ENCODE results near the gene BLTP3B. TPM values are rescaled to one million over a fixed set of nuclear protein-coding genes. Genes with fewer than 3 reads are reported as not detected.
"Not testable (repeated sequence)": the region's sequence is repeated elsewhere in the genome, so short reads cannot be mapped to it uniquely, and the experiment has no call there.

Gene BLTP3B, protein sequence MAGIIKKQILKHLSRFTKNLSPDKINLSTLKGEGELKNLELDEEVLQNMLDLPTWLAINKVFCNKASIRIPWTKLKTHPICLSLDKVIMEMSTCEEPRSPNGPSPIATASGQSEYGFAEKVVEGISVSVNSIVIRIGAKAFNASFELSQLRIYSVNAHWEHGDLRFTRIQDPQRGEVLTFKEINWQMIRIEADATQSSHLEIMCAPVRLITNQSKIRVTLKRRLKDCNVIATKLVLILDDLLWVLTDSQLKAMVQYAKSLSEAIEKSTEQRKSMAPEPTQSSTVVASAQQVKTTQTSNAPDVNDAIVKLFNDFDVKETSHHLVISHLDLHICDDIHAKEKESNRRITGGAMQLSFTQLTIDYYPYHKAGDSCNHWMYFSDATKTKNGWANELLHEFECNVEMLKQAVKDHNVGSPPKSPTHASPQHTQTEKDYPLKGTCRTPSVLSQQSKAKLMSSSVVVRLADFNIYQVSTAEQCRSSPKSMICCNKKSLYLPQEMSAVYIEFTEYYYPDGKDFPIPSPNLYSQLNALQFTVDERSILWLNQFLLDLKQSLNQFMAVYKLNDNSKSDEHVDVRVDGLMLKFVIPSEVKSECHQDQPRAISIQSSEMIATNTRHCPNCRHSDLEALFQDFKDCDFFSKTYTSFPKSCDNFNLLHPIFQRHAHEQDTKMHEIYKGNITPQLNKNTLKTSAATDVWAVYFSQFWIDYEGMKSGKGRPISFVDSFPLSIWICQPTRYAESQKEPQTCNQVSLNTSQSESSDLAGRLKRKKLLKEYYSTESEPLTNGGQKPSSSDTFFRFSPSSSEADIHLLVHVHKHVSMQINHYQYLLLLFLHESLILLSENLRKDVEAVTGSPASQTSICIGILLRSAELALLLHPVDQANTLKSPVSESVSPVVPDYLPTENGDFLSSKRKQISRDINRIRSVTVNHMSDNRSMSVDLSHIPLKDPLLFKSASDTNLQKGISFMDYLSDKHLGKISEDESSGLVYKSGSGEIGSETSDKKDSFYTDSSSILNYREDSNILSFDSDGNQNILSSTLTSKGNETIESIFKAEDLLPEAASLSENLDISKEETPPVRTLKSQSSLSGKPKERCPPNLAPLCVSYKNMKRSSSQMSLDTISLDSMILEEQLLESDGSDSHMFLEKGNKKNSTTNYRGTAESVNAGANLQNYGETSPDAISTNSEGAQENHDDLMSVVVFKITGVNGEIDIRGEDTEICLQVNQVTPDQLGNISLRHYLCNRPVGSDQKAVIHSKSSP (N-terminal part only)
- 10 to 100 TPM; 52.2 to 56.3 (median 54.6) TPM for total RNA-seq

GRCh38 chr12:100142851-100143559 is at the start of gene BLTP3B:
Gene BLTP3B, minus strand, starts transcription at chr12:100142874. Its CDS starts 239 bp downstream, at chr12:100142635.
- Mint-ChIP-seq H3K36me3 (ENCODE audit: insufficient read depth) (no peaks in the 10 kb centered on the region), H3K4me3 (peak within 1 kb of the TSS; percentile 93), H3K9me3 (no peaks in the 10 kb centered on the region), H3K27me3 (ENCODE audit: low read depth) (no peaks in the 10 kb centered on the region), H3K4me1 (ENCODE audit: low read depth) (peaks cover 38% of the 10 kb centered on the region)
- peak; percentile 88 for DNase-seq
- peak; percentile 92 for ATAC-seq

- ATAC-seq (no peak), DNase-seq (no peak)
- Mint-ChIP-seq H3K4me3 (no peak overlapping the region), H3K4me1 (ENCODE audit: low read depth) (no peaks in the 10 kb centered on the region), H3K9me3 (no peaks in the 10 kb centered on the region), H3K36me3 (ENCODE audit: insufficient read depth) (peaks cover 17% of the 10 kb centered on the region), H3K27me3 (ENCODE audit: low read depth) (no peaks in the 10 kb centered on the region)
Observed at GRCh38 chr12:100189636-100190394, 47.1 kb upstream of the BLTP3B start.

GRCh38 chr12:100188888-100189635 is 46.4 kb upstream of the BLTP3B start:
- not testable (repeated sequence) for H3K4me3 Mint-ChIP-seq; ATAC-seq; H3K27me3 Mint-ChIP-seq (ENCODE audit: low read depth); DNase-seq; H3K9me3 Mint-ChIP-seq; H3K4me1 Mint-ChIP-seq (ENCODE audit: low read depth)
- H3K36me3 Mint-ChIP-seq (ENCODE audit: insufficient read depth), result peaks cover 13% of the 10 kb centered on the region

GRCh38 chr12:100187857-100188519 is 45.3 kb upstream of the BLTP3B start:
- no peak for ATAC-seq
- peaks cover 13% of the 10 kb centered on the region for H3K36me3 Mint-ChIP-seq (ENCODE audit: insufficient read depth)
- no peaks in the 10 kb centered on the region for H3K27me3 Mint-ChIP-seq (ENCODE audit: low read depth)
- no peaks in the 10 kb centered on the region for H3K4me1 Mint-ChIP-seq (ENCODE audit: low read depth)
- no peak overlapping the region for H3K4me3 Mint-ChIP-seq
- no peaks in the 10 kb centered on the region for H3K9me3 Mint-ChIP-seq
- no peak for DNase-seq

DNA sequence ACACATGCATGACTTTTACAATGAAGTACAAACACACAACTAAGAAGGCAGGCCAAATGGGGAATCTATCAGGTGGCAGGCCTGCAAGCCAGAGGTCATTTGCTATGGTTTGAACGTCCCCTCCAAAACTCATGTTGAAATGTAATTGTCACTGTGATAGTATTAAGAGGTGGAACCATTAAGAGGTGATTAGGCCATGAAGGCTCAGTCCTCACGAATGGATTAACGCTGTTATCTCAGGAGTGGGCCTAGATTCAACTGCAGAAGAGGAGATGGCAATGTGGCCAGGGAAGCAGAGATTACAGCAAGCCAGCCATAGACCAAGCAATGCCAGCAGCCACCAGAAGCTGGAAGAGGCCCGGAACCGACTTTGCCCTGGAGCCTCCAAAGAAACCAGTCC is 44.4 kb upstream of the BLTP3B start:
- DNase-seq (no peak), ATAC-seq (no peak)
- no peaks in the 10 kb centered on the region for H3K9me3 Mint-ChIP-seq
- H3K27me3 Mint-ChIP-seq (ENCODE audit: low read depth), result no peaks in the 10 kb centered on the region
- no peak overlapping the region for H3K4me3 Mint-ChIP-seq
- H3K36me3 Mint-ChIP-seq (ENCODE audit: insufficient read depth), result peaks cover 9% of the 10 kb centered on the region
- no peaks in the 10 kb centered on the region for H3K4me1 Mint-ChIP-seq (ENCODE audit: low read depth)

GRCh38 chr12:100186071-100186470 is 43.4 kb upstream of the BLTP3B start:
- Mint-ChIP-seq H3K4me1 (ENCODE audit: low read depth) (no peaks in the 10 kb centered on the region), H3K9me3 (no peaks in the 10 kb centered on the region), H3K36me3 (ENCODE audit: insufficient read depth) (peaks cover 9% of the 10 kb centered on the region), H3K27me3 (ENCODE audit: low read depth) (no peaks in the 10 kb centered on the region), H3K4me3 (no peak overlapping the region)
- ATAC-seq (no peak), DNase-seq (no peak)

- no peaks in the 10 kb centered on the region for H3K9me3 Mint-ChIP-seq
- peaks cover 9% of the 10 kb centered on the region for H3K36me3 Mint-ChIP-seq (ENCODE audit: insufficient read depth)
- H3K27me3 Mint-ChIP-seq (ENCODE audit: low read depth), result no peaks in the 10 kb centered on the region
- DNase-seq (no peak), ATAC-seq (peak in 1 of 2 donors; percentile 32)
- no peaks in the 10 kb centered on the region for H3K4me1 Mint-ChIP-seq (ENCODE audit: low read depth)
- no peak overlapping the region for H3K4me3 Mint-ChIP-seq
Observed at GRCh38 chr12:100185361-100185894, 42.8 kb upstream of the BLTP3B start.

- H3K4me1 Mint-ChIP-seq (ENCODE audit: low read depth), result no peaks in the 10 kb centered on the region
- H3K4me3 Mint-ChIP-seq, result no peak overlapping the region
- DNase-seq (no peak), ATAC-seq (no peak)
- no peaks in the 10 kb centered on the region for H3K9me3 Mint-ChIP-seq
- no peaks in the 10 kb centered on the region for H3K27me3 Mint-ChIP-seq (ENCODE audit: low read depth)
- peaks cover 4% of the 10 kb centered on the region for H3K36me3 Mint-ChIP-seq (ENCODE audit: insufficient read depth)
Observed at GRCh38 chr12:100184549-100185145, 42.0 kb upstream of the BLTP3B start.

- H3K36me3 Mint-ChIP-seq (ENCODE audit: insufficient read depth), result peaks cover 8% of the 10 kb centered on the region
- DNase-seq, result no peak
- ATAC-seq, result no peak
- H3K4me3 Mint-ChIP-seq, result no peak overlapping the region
- H3K27me3 Mint-ChIP-seq (ENCODE audit: low read depth), result no peaks in the 10 kb centered on the region
- H3K9me3 Mint-ChIP-seq, result no peaks in the 10 kb centered on the region
- no peaks in the 10 kb centered on the region for H3K4me1 Mint-ChIP-seq (ENCODE audit: low read depth)
Observed at GRCh38 chr12:100179252-100179651, 36.6 kb upstream of the BLTP3B start.

GRCh38 chr12:100176493-100176892 is 33.8 kb upstream of the BLTP3B start:
- not testable (repeated sequence) for DNase-seq; H3K36me3 Mint-ChIP-seq (ENCODE audit: insufficient read depth); H3K4me1 Mint-ChIP-seq (ENCODE audit: low read depth); H3K4me3 Mint-ChIP-seq; ATAC-seq; H3K9me3 Mint-ChIP-seq; H3K27me3 Mint-ChIP-seq (ENCODE audit: low read depth)

GRCh38 chr12:100174495-100174894 is 31.8 kb upstream of the BLTP3B start:
- no peak for DNase-seq
- peaks cover 8% of the 10 kb centered on the region for H3K36me3 Mint-ChIP-seq (ENCODE audit: insufficient read depth)
- H3K9me3 Mint-ChIP-seq, result no peaks in the 10 kb centered on the region
- H3K4me1 Mint-ChIP-seq (ENCODE audit: low read depth), result no peaks in the 10 kb centered on the region
- ATAC-seq, result no peak
- H3K4me3 Mint-ChIP-seq, result no peak overlapping the region
- no peaks in the 10 kb centered on the region for H3K27me3 Mint-ChIP-seq (ENCODE audit: low read depth)

DNA sequence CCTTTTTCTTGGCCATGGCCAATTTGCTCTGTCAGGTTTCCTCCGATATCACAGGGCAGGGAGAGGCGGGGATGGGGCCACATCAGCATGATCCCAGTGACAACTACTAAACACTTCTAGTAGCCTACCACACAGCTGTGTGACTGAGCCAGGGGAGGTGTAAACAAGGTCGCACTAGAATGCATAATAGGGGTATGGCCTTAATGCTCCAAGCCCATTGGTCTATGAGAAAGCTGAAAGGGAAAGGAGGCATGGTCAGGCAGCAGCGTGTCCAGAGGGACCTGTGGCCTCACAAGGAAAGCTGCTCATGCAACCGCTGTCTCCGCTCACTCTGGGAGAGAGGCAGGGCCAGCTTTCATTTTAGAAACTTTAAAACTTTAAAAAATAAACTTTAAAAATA is 30.4 kb upstream of the BLTP3B start:
- no peak for ATAC-seq
- H3K36me3 Mint-ChIP-seq (ENCODE audit: insufficient read depth), result peaks cover 3% of the 10 kb centered on the region
- H3K9me3 Mint-ChIP-seq, result no peaks in the 10 kb centered on the region
- no peak for DNase-seq
- no peaks in the 10 kb centered on the region for H3K27me3 Mint-ChIP-seq (ENCODE audit: low read depth)
- H3K4me1 Mint-ChIP-seq (ENCODE audit: low read depth), result no peaks in the 10 kb centered on the region
- no peak overlapping the region for H3K4me3 Mint-ChIP-seq
